Aortic smooth muscle cell (primary cell): ENCODE data around the gene TMEM14C. TPM values are rescaled to one million over a fixed set of nuclear protein-coding genes. Genes with fewer than 3 reads are reported as not detected.

Experiments
- total RNA-seq: library from RNA; depleted of rRNA; stranded (reverse); fragments of >200 nt; gene quantifications from 2 replicates; pipeline ENCODE4 v1.2.3, GENCODE V29; 2014

Gene TMEM14C
- 91.6 and 99.3 TPM in 2 replicates for total RNA-seq

DNA sequence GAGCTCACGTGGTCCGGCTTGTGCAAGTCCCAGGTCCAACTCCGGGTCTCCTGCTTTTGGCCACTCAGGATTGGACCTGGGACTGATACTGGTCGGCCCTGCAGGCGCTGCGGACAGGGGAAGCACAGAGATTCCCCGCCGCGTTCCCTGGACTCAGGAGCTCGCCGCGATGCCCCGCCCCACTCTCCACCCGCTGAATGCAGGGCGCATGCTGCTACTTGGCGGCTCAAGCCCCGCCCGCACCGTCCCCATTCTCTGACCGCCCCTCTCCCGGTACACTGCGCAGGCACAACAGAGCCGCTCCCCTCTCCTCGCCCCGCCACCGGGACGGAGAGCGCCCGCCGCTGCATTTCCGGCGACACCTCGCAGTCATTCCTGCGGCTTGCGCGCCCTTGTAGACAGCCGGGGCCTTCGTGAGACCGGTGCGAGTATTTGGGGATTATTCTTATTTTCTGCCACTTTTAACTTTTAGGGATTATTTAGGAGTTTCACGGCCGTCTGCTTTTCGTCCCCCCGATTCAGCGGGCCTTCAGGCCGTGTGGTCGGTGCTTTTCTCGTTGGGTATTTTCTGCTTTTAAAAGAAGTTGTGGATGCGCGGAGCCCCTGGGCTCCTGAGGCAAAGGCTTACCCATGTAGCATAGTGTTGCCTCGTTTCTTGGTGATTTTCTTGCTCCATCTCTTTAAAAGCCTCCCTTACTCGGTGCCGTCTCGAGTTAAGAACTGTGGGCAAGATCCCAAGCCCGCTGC lies at the start of gene TMEM14C:
Gene TMEM14C (plus strand): TSS at position 251 of the 747 bp plus-strand sequence. CDS start 1,544 bp downstream, outside the sequence.

DNA sequence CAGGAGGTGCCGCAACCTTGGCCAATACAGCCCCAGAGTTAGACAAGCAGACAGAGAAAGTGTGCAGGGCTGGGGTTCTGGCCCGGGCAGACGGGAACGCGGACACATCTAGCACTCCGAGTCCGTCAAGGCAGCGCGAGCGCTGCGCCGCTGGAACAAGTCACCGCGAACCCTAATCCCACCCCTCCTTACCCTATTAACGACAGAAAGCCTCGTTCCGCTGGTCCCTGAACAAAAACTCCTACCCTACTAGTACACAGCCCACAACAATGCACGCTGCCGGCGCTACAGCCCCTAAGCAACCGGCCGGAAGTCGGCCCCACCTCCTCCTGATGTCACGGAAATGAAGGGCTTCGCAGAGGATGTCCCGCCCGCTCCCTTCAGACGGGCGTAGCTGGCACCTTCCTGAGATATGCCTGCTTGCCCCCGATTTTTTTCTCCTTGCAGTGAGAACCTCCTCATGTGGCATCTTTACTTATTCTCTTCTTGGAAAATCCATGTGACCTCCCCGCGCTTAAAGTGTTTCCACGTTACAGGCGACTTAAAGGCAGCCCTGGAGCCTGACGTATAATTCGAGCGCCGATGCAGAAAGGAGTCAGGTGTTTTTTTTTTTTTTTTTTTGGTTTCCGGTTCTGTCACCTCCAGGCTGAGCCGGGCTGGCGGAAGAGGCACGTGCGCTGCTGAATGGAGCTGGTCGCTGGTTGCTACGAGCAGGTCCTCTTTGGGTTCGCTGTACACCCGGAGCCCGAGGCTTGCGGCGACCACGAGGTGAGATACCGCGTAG lies 28.4 kb upstream of the TMEM14C start, which contains the start of the genes C6orf52 and PAK1IP1:
Gene C6orf52 (minus strand): TSS at position 315 of the 784 bp plus-strand sequence. CDS start 7,066 bp downstream, outside the sequence.
Gene PAK1IP1 (plus strand): TSS at position 671 of the 784 bp plus-strand sequence. CDS start 14 bp downstream, at position 685.

DNA sequence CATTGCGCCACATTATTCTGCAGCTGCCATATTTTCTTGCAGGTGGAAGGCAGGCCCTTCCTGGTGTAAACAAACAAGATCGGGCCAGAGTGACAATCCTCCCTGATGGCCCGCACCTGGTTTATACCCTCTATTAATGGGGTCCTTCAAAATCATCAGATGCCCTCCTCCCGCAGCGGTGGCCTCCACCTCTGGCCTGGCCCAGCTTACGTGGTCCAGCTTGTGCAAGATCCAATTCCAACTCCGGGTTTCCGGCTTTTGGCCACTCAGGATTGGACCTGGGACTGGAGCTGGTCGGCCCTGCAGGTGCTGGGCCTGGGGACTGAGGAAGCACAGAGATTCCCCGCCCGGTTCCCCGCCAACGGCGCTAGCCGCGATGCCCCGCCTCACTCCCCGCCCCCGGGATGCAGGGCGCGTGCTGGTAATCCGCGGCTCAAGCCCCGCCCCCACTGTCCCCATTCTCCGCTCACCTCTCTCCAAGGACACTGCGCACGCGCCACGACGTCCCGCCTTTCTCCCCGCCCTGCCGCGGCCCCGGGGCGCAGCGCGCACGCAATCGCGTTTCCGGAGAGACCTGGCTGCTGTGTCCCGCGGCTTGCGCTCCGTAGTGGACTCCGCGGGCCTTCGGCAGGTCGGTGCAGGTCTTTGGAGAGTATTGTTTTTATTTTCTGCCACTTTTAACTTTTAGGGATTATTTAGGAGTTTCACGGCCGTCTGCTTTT lies 24.5 kb downstream of the TMEM14C start, which contains the start of gene TMEM14B:
Gene TMEM14B (plus strand): TSS at position 555 of the 722 bp plus-strand sequence. CDS start 1,441 bp downstream, outside the sequence.

Other genes starting within 250 kb of the TMEM14C start
- 4.0 and 12.3 TPM in 2 replicates for gene GCNT2, start 201.7 kb upstream of the TMEM14C start, total RNA-seq
- 0.31 and 0.66 TPM in 2 replicates for gene C6orf52, start 28.5 kb upstream of the TMEM14C start, total RNA-seq
- 17.0 and 18.6 TPM in 2 replicates for gene PAK1IP1, start 28.1 kb upstream of the TMEM14C start, total RNA-seq
- 75.6 and 77.7 TPM in 2 replicates for gene TMEM14B, start 24.7 kb downstream of the TMEM14C start, total RNA-seq
- gene MAK, start 115.5 kb downstream of the TMEM14C start, total RNA-seq = under 0.01 TPM in 1 of 2 replicates, not detected in the other
- not detected in 2 replicates for gene GCM2, start 159.0 kb downstream of the TMEM14C start, total RNA-seq
- not detected in 2 replicates for gene SYCP2L, start 164.0 kb downstream of the TMEM14C start, total RNA-seq